Osteocyte (in vitro differentiated cells): ENCODE results near the gene ATP2A3. TPM values are rescaled to one million over a fixed set of nuclear protein-coding genes. Genes with fewer than 3 reads are reported as not detected.

Experiments used
- DNase-seq: peaks from one replicate; pipeline ENCODE4 v3.0.0; 2021; ENCODE audit warnings: mixed read lengths; ENCODE audit not compliant: unreplicated experiment; ENCODE audit errors: extremely low spot score
- H3K27ac Mint-ChIP-seq: one replicate; pipeline ENCODE4 v1.8.0; 2021; ENCODE audit warnings: mild to moderate bottlenecking, mixed read lengths; ENCODE audit not compliant: unreplicated experiment
- H3K27me3 Mint-ChIP-seq: one replicate; pipeline ENCODE4 v1.8.0; 2021; ENCODE audit warnings: mixed read lengths; ENCODE audit not compliant: unreplicated experiment
- H3K36me3 Mint-ChIP-seq: one replicate; pipeline ENCODE4 v1.8.0; 2021; ENCODE audit warnings: mixed read lengths; ENCODE audit not compliant: unreplicated experiment
- H3K4me1 Mint-ChIP-seq: one replicate; pipeline ENCODE4 v1.8.0; 2021; ENCODE audit warnings: mixed read lengths; ENCODE audit not compliant: unreplicated experiment
- H3K4me3 Mint-ChIP-seq: one replicate; pipeline ENCODE4 v1.8.0; 2021; ENCODE audit warnings: mild to moderate bottlenecking, moderate library complexity, mixed read lengths; ENCODE audit not compliant: unreplicated experiment
- H3K9me3 Mint-ChIP-seq: one replicate; pipeline ENCODE4 v1.8.0; 2021; ENCODE audit warnings: mixed read lengths; ENCODE audit not compliant: unreplicated experiment
- CTCF ChIP-seq: fragments of 200-600 bp; sonication (generic); IDR thresholded peaks from 2 replicates; pipeline ENCODE4 v1.5.0; 2021; ENCODE audit warnings: antibody characterized with exemption, mild to moderate bottlenecking, moderate library complexity
- total RNA-seq: library from RNA; stranded (reverse); gene quantifications from 2 replicates; pipeline ENCODE4 v1.2.1, GENCODE V29; 2021

The ATP2A3 gene
- total RNA-seq, 1 donor from 2014 or later: not detected

DNA sequence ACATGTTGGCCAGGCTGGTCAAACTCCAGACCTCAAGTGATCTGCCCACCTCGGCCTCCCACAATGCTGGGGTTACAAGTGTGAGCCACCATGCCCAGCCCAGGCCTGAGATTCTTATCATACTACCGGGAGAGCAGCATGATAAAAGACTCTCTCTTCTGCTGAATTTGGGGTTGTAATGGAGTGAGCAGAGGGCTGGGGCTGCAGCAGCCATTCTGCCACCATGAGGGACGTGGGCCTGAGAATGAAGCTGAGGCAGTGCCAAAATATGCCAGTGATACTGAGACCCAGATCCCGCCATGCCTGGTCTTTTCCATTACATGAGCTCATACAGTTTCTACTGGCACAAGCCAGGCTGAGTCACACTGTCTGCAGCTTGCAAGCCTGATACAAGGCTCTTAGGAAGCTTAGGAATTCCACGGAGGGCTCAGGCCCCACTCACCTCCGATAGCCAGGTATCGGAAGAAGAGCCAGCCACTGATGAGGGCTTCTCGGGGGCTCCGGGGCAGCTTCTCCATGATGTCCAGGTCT lies 28.3 kb downstream of the ATP2A3 start:
- no peaks in the 10 kb centered on the region for H3K9me3 Mint-ChIP-seq
- no peak for DNase-seq
- H3K36me3 Mint-ChIP-seq: no peaks in the 10 kb centered on the region

GRCh38 chr17:3935140-3935542 lies 29.1 kb downstream of the ATP2A3 start:
- H3K4me3 Mint-ChIP-seq: no peak overlapping the region
- H3K4me1 Mint-ChIP-seq: no peaks in the 10 kb centered on the region
- TF ChIP-seq CTCF: peak; percentile 67
- H3K27ac Mint-ChIP-seq: no peak overlapping the region
- no peaks in the 10 kb centered on the region for H3K36me3 Mint-ChIP-seq
- DNase-seq: no peak
- H3K27me3 Mint-ChIP-seq: no peaks in the 10 kb centered on the region
- no peaks in the 10 kb centered on the region for H3K9me3 Mint-ChIP-seq

More for the DNA sequence above, 28.3 kb downstream of the ATP2A3 start:
- H3K27ac Mint-ChIP-seq: no peak overlapping the region
- no peak for TF ChIP-seq CTCF
- H3K4me1 Mint-ChIP-seq: no peaks in the 10 kb centered on the region
- H3K4me3 Mint-ChIP-seq: no peak overlapping the region
- no peaks in the 10 kb centered on the region for H3K27me3 Mint-ChIP-seq

DNA sequence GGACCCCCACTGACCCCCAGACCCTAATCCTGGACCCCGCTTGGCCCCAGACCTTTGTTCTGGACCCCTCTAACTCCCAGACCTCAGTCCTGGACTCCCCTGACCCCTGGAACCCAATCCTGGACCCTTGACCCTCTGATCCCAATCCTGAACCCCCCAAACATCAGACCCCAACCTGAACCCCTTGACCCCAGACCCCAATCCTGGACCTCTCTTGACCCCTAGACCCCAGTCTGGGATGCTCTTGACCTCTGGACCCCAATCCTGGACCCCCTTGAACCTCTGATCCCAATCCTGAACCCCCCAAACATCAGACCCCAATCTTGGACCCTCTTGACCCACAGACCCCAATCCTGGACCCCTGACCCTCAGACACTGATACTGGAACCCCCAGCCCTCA lies 34.5 kb downstream of the ATP2A3 start:
- DNase-seq: no peak
- Mint-ChIP-seq H3K36me3 (no peaks in the 10 kb centered on the region), H3K27me3 (peaks cover 9% of the 10 kb centered on the region), H3K9me3 (no peaks in the 10 kb centered on the region), H3K27ac (no peak overlapping the region), H3K4me3 (no peak overlapping the region), H3K4me1 (peaks cover 13% of the 10 kb centered on the region)
- TF ChIP-seq CTCF: no peak

DNA sequence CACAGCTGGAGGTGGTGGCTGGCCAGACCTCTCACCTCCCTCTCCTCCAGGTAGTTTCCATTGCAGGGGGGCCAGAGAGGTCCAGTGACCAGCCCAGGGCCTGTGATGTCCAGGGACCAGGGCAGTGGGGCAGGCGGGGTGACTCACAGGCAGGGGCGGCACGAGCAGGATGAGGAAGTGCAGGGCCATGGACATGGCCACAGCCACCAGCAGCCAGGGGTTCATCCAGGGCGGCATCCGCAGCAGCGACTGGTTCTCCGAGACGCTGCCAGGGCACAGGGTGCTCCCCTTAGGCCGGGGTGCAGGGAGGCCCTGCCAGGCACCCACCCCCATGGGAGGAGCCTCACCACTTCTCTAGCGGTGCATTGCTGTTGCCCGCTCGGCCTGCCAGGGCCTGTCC lies 35.1 kb downstream of the ATP2A3 start:
- H3K4me3 Mint-ChIP-seq: no peak overlapping the region
- DNase-seq: no peak
- no peak overlapping the region for H3K27ac Mint-ChIP-seq
- peaks cover 9% of the 10 kb centered on the region for H3K27me3 Mint-ChIP-seq
- no peaks in the 10 kb centered on the region for H3K36me3 Mint-ChIP-seq
- no peak for TF ChIP-seq CTCF
- H3K4me1 Mint-ChIP-seq: peaks cover 13% of the 10 kb centered on the region
- no peaks in the 10 kb centered on the region for H3K9me3 Mint-ChIP-seq

GRCh38 chr17:3928406-3928805 lies 35.8 kb downstream of the ATP2A3 start:
- H3K36me3 Mint-ChIP-seq: no peaks in the 10 kb centered on the region
- DNase-seq: no peak
- no peaks in the 10 kb centered on the region for H3K9me3 Mint-ChIP-seq
- peaks cover 13% of the 10 kb centered on the region for H3K4me1 Mint-ChIP-seq
- H3K27me3 Mint-ChIP-seq: peaks cover 9% of the 10 kb centered on the region
- no peak for TF ChIP-seq CTCF
- H3K4me3 Mint-ChIP-seq: no peak overlapping the region
- H3K27ac Mint-ChIP-seq: no peak overlapping the region
